HG03558 (cell line): ENCODE data around the gene MOAP1.
"Not testable (repeated sequence)": the region's sequence is repeated elsewhere in the genome, so short reads cannot be mapped to it uniquely, and the experiment has no call there.

Experiments
- ATAC-seq: cut with Tn5 transposase; IDR thresholded peaks from one replicate; pipeline ENCODE4 v1.9.1; 2021; ENCODE audit warnings: moderate number of reproducible peaks; ENCODE audit not compliant: unreplicated experiment; ENCODE audit errors: extremely low read depth

MOAP1 gene

DNA sequence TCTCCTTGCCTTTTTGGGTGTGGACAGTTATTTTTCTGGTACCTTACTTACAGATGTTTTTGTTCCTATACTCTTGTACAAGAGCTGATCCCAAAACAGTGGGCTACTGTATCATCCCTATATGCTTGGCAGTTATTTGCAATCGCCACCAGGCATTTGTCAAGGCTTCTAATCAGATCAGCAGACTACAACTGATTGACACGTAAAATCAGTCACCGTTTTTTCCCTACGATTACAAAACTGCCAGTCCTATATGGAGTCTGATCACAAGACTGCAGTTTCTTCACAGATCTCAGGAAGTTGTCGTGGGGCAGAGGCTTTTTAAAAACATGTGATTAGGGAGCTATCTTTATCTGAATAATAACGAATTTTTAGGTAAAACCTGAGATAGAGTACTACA, 1.8 kb upstream of the MOAP1 start:
- no peak for ATAC-seq

DNA sequence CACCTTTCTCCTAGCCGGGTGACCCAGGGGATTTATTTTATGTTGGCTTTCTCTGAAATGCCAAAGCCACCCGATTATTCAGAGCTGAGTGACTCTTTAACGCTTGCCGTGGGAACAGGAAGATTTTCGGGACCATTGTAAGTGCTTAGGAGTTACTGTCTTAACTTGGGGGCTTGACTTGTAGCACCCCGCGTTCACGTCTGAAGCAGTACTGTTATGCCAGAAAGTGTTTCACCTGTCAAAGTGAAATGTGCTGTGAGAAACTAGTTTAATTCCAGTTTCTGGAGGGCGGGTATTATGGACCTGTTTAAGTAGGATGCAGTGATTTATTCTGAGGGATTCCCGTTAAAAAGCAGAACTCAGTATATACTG, 638 bp upstream of the MOAP1 start:
- ATAC-seq = no peak

DNA sequence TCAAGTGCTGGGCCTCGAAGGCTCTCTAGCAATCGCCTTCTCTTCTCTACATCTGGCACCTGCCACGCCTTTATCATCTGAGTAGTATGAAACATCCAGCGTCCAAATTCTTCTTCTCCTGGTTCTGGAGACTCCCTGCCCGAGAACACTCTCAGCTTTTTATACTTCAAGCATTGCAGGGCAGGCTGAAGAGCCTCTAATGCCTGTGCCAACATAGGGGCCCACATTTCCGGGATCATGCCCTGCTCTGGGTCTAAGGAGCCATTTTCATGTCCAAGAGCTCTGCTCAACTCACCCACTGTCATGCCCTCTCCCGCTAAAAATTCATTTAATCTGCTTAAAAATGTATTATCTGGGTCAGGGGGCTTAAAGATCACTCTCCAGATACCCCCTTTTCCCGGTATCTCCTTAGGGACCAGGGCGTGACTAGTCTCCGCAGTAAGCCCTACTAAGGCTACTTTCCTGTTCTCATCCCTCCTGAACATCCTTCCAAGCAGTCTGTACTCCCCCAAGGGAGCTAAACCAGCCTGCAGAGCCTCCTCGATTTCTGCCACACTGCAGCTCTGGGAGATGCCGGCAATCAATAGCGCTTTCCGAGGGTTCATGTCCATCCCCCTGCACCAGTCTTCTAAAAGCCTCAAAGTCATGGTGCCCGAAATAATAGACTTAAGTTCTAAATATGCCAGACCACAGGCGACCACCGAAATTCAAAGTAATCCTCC, 940 bp downstream of the MOAP1 start:
- ATAC-seq = no peak

DNA sequence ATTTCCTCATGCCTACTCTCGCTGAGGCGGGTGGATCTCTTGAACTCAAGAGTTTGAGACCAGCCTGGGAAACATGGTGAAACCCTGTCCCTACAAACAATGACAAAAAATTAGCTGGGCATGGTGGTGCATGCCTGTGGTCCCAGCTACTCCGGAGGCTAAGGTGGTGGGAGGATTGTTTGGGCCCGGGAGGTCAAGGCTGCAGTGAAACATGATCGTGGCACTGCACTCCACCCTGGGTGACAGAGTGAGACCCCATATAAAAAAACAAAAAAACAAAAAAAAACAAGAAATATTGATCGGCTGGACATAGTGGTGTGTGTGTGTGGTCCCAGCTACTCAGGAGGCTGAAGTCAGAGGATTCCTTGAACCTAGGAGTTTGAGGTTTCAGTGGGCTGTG, 9.2 kb downstream of the MOAP1 start:
- ATAC-seq = no peak

DNA sequence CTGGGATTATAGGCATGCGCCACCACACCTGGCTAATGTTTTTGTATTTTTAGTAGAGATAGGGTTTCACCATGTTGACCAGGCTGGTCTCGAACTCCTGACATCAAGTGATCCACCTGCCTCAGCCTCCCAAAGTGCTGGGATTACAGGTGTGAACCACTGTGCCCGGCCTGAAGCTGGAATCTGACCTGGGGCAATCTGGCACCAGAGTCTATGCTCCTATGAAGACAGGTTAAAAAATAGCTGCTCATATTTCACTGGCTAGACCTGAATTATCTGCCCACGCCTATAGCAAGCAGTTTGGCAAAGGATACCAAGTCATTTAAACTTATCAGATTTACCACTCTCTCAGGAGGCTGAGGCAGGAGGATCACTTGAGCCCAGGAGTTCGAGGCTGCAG, 10.0 kb downstream of the MOAP1 start:
- not testable (repeated sequence) for ATAC-seq

DNA sequence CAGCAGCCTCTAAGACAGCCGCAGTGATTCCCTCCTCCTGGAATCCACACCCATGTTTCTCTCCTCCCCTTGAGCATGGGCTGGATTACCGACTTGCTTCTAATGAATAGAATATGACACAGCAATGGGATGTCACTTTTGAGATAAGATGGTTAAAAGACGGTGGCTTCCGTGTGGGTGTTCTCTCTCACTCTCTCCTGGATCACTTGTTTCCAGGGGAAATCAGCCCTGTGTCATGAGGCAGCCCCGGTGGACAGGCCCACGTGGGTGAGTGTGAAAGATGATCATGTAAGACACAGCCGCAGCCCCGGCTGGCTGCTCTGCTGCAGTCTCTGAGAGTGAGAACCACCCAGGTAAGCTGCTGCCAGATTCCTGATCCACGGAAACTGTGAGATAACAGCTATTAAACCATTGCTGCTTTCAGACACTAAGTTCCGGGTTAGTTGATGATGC, 10.7 kb downstream of the MOAP1 start:
- no peak for ATAC-seq

DNA sequence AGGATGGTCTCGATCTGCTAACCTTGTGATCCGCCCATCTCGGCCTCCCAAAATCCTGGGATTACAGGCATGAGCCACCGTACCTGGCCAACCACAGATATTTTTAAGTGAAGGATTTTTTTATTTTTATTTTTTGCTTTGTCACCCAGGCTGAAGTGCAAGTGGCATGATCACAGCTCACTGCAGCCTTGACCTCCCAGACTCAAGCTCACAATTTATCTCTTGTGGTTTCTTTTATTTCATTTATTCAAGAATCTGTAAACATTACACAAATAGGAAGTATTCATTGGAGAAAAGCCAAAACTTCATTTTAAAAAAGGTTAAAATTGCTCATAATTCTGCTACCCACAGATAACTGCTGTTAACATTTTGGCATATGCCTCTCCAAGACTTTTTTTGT, 13.3 kb downstream of the MOAP1 start:
- no peak for ATAC-seq

DNA sequence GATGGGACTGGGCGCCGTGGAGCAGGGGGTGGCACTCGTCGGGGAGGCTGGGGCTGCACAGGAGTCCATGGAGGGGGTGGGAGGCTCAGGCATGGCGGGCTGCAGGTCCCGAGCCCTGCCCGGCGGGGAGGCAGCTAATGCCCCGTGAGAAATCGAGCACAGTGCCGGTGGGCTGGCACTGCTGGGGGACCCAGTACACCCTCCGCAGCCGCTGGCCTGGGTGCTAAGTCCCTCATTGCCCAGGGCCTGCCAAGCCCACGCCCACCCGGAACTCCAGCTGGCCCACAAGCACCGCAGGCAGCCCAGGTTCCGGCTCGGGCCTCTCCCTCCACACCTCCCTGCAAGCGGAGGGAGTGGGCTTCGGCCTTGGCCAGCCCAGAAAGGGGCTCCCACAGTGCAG, 14.6 kb downstream of the MOAP1 start:
- ATAC-seq = not testable (repeated sequence)

DNA sequence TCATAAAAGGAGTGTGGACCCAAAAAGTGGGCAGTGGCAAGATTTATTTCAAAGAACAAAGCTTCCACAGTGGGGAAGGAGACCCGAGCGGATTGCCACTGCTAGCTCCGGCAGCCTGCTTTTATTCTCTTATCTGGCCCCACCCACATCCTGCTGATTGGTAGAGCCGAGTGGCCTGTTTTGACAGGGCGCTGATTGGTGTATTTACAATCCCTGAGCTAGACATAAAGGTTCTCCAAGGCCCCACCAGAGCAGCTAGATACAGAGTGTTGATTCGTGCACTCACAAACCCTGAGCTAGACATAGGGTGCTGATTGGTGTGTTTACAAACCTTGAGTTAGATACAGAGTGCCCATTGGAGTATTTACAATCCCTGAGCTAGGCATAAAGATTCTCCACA, 15.1 kb downstream of the MOAP1 start:
- ATAC-seq = not testable (repeated sequence)

DNA sequence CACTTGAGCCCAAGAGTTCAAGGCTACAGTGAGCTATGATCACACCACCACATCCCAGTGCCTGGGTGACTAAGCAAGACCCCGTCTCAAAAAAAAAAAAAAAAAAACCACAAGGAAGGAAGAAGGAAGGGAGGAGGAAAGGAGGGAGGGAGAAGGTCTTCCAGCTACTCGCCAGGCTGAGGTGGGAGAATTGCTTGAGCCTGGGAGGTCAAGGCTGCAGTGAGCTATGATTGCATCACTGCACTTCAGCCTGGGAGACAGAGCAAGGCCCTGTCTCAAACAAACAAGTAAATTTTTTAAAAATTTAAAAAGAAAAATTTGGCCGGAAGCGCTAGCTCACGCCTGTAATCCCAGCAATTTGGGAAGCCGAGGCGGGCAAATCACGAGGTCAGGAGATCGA, 16.1 kb downstream of the MOAP1 start:
- ATAC-seq = not testable (repeated sequence)

DNA sequence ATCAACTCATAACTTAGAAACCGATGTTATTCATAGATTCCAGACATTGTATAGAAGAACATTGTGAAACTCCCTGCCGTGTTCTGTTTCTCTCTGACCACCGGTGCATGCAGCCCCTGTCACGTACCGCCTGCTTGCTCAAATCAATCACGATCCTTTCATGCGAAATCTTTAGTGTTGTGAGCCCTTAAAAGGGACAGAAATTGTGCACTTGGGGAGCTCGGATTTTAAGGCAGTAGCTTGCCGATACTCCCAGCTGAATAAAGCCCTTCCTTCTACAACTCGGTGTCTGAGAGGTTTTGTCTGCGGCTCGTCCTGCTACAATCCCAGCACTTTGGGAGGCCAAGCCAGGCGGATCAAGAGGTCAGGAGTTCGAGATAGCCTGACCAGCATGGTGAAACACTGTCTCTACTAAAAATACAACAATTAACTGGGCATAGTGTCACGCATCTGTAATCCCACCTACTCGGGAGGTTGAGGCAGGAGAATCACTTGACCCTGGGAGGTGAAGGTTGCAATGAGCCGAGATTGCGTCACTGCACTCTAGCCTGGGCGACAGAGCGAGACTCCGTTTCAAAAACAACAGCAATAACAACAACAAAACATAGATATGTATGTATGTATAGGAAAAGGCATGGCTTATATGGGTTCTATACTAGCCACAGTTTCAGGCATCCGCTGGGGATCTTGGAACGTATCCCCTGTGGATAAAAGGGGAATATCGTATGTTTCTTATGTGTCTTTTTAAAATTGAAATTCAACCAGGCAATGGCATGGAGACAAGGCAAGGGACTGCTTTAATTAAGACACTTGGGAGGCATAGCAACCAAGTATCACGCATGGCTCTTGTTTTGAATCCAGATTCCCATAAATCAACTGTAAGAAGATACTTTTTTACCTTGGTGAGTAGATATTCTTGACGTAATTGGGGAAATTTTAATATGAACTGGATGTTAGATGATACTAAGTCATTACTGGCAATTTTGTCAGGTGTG, 19.1 kb downstream of the MOAP1 start:
- ATAC-seq = not testable (repeated sequence)

DNA sequence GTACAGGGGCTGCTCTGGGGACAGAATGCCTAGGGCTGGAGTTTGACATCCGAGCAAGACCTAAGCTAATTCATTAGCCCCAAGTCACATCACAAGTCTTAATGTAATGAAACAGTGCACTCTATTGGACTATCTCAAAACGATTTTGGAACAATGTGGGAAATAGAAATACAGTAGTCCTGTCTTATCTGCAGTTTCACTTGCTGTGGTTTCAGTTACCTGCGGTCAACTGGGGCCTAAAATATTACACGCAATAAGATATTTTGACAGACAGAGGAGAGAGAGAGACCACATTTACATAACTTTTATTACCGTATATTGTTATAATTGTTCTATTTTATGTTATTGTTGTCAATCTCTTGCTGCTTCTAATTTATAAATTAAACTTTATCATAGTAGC, 21.1 kb downstream of the MOAP1 start:
- ATAC-seq = no peak

DNA sequence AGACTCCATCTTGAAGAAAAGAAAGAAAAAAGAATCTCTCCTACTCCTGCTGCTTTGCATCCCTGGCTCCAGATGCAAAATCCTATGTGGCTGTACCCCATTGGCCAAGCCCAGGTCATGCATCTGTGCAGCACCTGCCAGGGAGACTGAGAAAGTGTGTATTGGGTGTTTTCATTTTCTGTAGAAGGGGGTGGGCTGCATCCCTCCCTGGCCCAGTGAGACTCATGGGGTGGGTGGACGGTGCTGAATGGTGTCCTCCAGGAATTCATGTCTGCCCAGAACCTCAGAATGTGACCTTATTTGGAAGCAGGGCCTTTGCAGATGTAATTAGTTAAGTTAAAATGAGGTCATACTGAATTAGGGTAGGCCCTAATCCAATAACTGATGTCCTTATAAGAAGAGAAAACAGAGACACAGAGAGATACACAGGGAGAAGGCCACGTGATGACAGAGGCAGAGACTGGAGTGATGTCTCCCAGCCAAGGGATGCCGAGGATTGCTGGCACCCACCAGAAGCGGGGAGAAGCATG, 23.2 kb downstream of the MOAP1 start:
- no peak for ATAC-seq

DNA sequence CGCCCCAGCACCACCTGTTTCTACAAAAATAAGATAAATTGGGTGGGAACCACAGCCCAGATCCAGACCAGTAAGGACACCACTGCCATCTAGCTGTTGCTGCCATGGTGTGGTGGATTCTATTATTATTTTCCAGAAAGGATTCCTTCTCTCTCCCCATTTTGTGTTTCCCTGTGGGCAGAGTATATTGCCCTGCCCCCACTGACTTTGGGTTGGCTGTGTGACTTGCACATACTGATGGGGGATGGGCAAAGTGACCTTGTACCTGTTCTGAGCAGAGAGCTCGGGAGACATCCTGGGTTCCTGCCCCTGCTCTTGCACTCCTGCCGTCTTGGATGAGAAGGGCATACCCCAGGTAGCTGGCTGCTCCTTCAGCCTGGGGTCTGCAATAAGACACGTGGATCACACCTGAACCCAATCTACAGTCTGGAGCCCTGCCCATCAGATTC, 24.3 kb downstream of the MOAP1 start:
- ATAC-seq = no peak

DNA sequence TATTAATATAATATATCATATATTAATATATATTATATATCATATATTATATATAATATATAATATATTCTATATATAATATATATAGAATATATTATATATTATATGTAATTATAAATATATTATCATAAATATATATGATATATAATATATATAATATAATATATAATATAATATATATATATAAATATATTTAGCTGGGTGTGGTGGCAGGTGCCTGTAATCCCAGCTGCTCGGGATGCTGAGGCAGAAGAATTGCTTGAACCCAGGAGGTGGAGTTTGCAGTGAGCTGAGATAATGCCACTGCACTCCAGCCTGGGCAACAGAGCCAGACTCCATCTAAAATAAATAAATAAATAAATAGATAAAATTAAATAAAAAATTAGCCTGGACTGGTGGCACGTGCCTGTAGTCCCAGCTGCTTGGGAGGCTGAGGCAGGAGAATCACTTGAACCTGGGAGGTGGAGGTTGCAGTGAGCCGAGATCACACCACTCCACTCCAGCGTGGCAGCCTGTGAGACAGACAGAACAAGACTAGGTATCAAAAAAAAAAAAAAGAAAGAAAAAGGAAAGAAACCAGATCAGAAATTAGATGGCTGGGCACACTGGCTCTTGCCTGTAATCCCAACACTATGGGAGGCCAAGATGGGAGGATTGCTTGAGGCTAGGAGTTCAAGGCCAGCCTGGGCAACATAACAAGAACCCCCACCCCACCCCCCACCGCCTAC, 24.9 kb downstream of the MOAP1 start:
- ATAC-seq = not testable (repeated sequence)

DNA sequence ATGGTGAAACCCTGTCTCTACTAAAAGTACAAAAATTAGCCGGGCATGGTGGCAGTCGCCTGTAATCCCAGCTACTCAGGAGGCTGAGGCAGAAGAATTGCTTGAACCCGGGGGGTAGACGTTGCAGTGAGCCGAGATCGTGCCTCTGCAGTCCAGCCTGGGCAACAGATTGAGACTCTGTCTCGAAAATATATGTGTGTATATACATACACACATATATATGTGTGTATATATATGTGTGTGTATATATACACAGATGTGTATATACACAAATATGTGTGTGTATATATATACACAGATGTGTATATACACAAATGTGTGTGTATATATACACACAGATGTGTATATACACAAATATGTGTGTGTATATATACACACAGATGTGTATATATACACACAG, 26.3 kb downstream of the MOAP1 start:
- ATAC-seq = not testable (repeated sequence)

DNA sequence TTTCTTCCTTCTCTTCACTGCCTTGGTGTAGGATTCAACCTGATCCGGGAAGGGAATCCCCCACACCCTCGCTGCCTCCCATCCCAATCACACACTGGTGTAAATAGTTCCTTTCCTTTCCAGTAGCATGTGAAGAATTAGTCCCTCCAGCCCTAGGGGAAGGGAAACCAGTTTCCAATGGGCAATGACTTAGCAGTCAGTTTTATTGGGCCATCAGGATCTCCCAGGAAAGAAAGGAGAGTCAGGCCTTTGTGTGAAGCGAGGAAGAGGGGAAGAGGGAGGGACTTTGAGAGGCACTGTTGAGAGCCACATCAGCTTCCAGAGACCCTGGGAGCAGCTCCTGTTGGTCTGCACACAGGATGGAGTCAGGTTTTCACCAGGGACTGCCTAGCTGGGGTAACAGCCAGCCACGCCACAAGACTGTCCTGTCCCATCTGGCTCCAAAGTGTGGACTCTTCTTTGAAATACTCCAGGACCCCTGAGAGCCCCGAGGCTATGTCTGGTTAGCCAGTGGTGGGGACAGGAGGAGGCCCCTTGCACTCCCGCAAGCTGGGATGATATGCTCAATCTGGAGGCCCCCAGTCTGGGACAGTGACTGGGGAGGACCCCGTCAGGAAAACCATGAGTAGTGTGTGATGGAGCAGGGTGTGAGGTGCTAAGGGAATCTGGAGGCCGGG, 27.9 kb downstream of the MOAP1 start:
- no peak for ATAC-seq

DNA sequence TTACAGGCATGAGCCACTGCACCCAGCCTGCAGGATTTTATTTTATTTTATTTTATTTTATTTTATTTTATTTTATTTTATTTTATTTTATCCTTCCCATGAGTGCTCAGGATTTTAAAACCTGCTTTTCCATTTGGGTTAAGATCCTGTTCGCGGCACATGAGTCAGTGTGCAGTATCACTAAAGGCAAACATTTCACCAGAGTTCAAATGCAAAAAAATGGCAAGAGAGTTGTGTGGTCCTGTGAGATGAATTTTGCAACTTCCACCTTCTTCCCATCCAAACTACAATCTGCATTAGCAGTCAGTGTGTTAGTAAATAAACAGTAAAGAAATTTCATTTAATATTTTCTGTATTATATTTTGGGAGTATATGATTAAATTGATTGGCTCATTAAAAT, 29.0 kb downstream of the MOAP1 start:
- no peak for ATAC-seq

DNA sequence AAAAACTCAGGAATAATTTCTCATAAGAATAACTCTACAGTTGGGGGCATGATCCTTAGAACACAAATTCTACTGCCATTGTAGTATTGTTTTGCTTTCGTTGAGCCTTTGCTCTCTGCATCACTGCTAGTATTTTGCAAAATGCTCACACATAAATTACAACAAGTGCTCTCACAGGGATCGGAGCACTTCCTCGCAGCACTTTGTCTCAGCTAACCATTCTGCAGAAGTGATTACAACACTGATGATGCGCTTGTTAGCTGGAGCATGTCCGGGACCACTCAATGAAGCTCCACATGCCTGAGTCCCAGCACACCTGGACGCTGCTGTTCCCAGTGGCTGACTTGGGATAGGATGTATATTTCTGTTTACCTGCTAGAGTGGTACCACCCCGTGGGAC, 31.6 kb downstream of the MOAP1 start:
- no peak for ATAC-seq
